BLaER1 treated with 17β-estradiol and CSF1 and Interleukin-3, amounts not matched to agents 10 nM and 100 nM (cell line): Measurements from ENCODE around the gene TAF7L.
A peak's percentile ranks its signal among the peaks of the same experiment; 100 is the strongest.

Experiments
- H3K27ac ChIP-seq, 11 experiments: shearing (Covaris generic); formaldehyde crosslinking; 2 replicates each; pipeline ENCODE4 v1.8.1; 2022
- H3K27me3 ChIP-seq, 11 experiments: shearing (Covaris generic); formaldehyde crosslinking; 2 replicates each; pipeline ENCODE4 v1.8.1; 2022
- H3K36me3 ChIP-seq, 11 experiments: shearing (Covaris generic); formaldehyde crosslinking; 2 replicates each; pipeline ENCODE4 v1.8.1; 2022
- H3K4me1 ChIP-seq, 10 experiments: shearing (Covaris generic); formaldehyde crosslinking; 2 replicates each; pipeline ENCODE4 v1.8.1; 2022
- H3K4me2 ChIP-seq, 11 experiments: shearing (Covaris generic); formaldehyde crosslinking; 2 replicates each; pipeline ENCODE4 v1.8.1; 2022
- H3K4me3 ChIP-seq, 10 experiments: shearing (Covaris generic); formaldehyde crosslinking; 2 replicates each; pipeline ENCODE4 v1.8.1; 2022
- H3K9ac ChIP-seq, 11 experiments: shearing (Covaris generic); formaldehyde crosslinking; 2 replicates each; pipeline ENCODE4 v1.8.1; 2022
- H3K9me3 ChIP-seq, 11 experiments: shearing (Covaris generic); formaldehyde crosslinking; replicated peaks in 1 of 11; 2 replicates each; pipeline ENCODE4 v1.8.1; 2022
- H4K20me1 ChIP-seq, 11 experiments: shearing (Covaris generic); formaldehyde crosslinking; 2 replicates each; pipeline ENCODE4 v1.8.1; 2022
- Cebpa-rat ChIP-seq, 11 experiments: shearing (Covaris generic); IDR thresholded peaks; 2 replicates each; pipeline ENCODE4 v1.8.1; 2022

The TAF7L gene

GRCh38 chrX:101265869-101266428 lies 25.2 kb downstream of the TAF7L start:
- Histone ChIP-seq H3K4me1 (0 out of 20 replicates have a peak, but pooled peaks cover 0 to 5% (median 0%) of the 10 kb centered on the region in 10 experiments), H3K9me3 (no peaks in the 10 kb centered on the region), H3K9ac (no peak overlapping the region), H4K20me1 (no peaks in the 10 kb centered on the region), H3K4me2 (no peak overlapping the region), H3K27me3 (no peaks in the 10 kb centered on the region), H3K36me3 (no peaks in the 10 kb centered on the region), H3K27ac (no peak overlapping the region), H3K4me3 (no peak overlapping the region)
- TF ChIP-seq Cebpa-rat (IDR thresholded peaks at IDR 0.05) = no peak

- H3K4me1 ChIP-seq = 0 out of 20 replicates have a peak, but pooled peaks cover 0 to 5% (median 0%) of the 10 kb centered on the region in 10 experiments
- no peaks in the 10 kb centered on the region for H3K36me3 ChIP-seq
- no peak overlapping the region for H3K27ac ChIP-seq
- no peak overlapping the region for H3K9ac ChIP-seq
- no peak overlapping the region for H3K4me3 ChIP-seq
- TF ChIP-seq Cebpa-rat (IDR thresholded peaks at IDR 0.05) = no peak
- H3K27me3 ChIP-seq = no peaks in the 10 kb centered on the region
- no peaks in the 10 kb centered on the region for H3K9me3 ChIP-seq
- H3K4me2 ChIP-seq = no peak overlapping the region
- no peaks in the 10 kb centered on the region for H4K20me1 ChIP-seq
Observed at GRCh38 chrX:101263766-101264165, 27.4 kb downstream of the TAF7L start.

GRCh38 chrX:101262590-101262989 lies 28.5 kb downstream of the TAF7L start:
- no peak overlapping the region for H3K4me3 ChIP-seq
- H3K4me1 ChIP-seq = peaks cover 0 to 9% (median 0%) of the 10 kb centered on the region in 10 experiments; a peak in 4 of 20 replicates
- no peaks in the 10 kb centered on the region for H3K9me3 ChIP-seq
- H3K27me3 ChIP-seq = no peaks in the 10 kb centered on the region
- no peak overlapping the region for H3K4me2 ChIP-seq
- no peaks in the 10 kb centered on the region for H3K36me3 ChIP-seq
- no peak overlapping the region for H3K27ac ChIP-seq
- H4K20me1 ChIP-seq = no peaks in the 10 kb centered on the region
- no peak for TF ChIP-seq Cebpa-rat (IDR thresholded peaks at IDR 0.05)
- no peak overlapping the region for H3K9ac ChIP-seq

- Histone ChIP-seq H3K4me2 (no peak overlapping the region), H3K4me1 (peaks cover 0 to 10% (median 0%) of the 10 kb centered on the region in 10 experiments; a peak in 4 of 20 replicates), H4K20me1 (no peaks in the 10 kb centered on the region), H3K9ac (no peak overlapping the region), H3K4me3 (no peak overlapping the region), H3K9me3 (no peaks in the 10 kb centered on the region), H3K27ac (no peak overlapping the region), H3K27me3 (no peaks in the 10 kb centered on the region), H3K36me3 (no peaks in the 10 kb centered on the region)
- TF ChIP-seq Cebpa-rat (IDR thresholded peaks at IDR 0.05) = no peak
Observed at GRCh38 chrX:101260435-101260834, 30.7 kb downstream of the TAF7L start.

- H3K4me3 ChIP-seq = no peak overlapping the region
- no peak for TF ChIP-seq Cebpa-rat (IDR thresholded peaks at IDR 0.05)
- H3K9me3 ChIP-seq = no peaks in the 10 kb centered on the region
- no peak overlapping the region for H3K9ac ChIP-seq
- H3K27me3 ChIP-seq = no peaks in the 10 kb centered on the region
- no peak overlapping the region for H3K4me2 ChIP-seq
- no peak overlapping the region for H3K27ac ChIP-seq
- no peaks in the 10 kb centered on the region for H4K20me1 ChIP-seq
- peaks cover 0 to 6% (median 0%) of the 10 kb centered on the region in 10 experiments; a peak in 4 of 20 replicates for H3K4me1 ChIP-seq
- H3K36me3 ChIP-seq = no peaks in the 10 kb centered on the region
Observed at GRCh38 chrX:101258259-101258581, 32.9 kb downstream of the TAF7L start.

- Histone ChIP-seq H3K9ac (no peak overlapping the region), H3K4me2 (0 out of 22 replicates have a peak overlapping the region, but pooled peaks of 1 of the 11 experiments have one; percentile 14), H3K9me3 (no peaks in the 10 kb centered on the region), H3K27ac (no peak overlapping the region), H3K27me3 (no peaks in the 10 kb centered on the region), H3K4me1 (peaks cover 0 to 6% (median 0%) of the 10 kb centered on the region in 10 experiments; a peak in 4 of 20 replicates), H4K20me1 (no peaks in the 10 kb centered on the region), H3K36me3 (no peaks in the 10 kb centered on the region), H3K4me3 (no peak overlapping the region)
- no peak for TF ChIP-seq Cebpa-rat (IDR thresholded peaks at IDR 0.05)
Observed at GRCh38 chrX:101257448-101258258, 33.5 kb downstream of the TAF7L start.

GRCh38 chrX:101252634-101253033 lies 38.5 kb downstream of the TAF7L start:
- H3K9me3 ChIP-seq = no peaks in the 10 kb centered on the region
- no peak overlapping the region for H3K27ac ChIP-seq
- no peaks in the 10 kb centered on the region for H3K36me3 ChIP-seq
- H3K9ac ChIP-seq = no peak overlapping the region
- TF ChIP-seq Cebpa-rat (IDR thresholded peaks at IDR 0.05) = no peak
- no peaks in the 10 kb centered on the region for H4K20me1 ChIP-seq
- H3K27me3 ChIP-seq = no peaks in the 10 kb centered on the region
- no peak overlapping the region for H3K4me3 ChIP-seq
- peaks cover 0 to 4% (median 0%) of the 10 kb centered on the region in 10 experiments; a peak in 4 of 20 replicates for H3K4me1 ChIP-seq
- no peak overlapping the region for H3K4me2 ChIP-seq

- Histone ChIP-seq H3K4me1 (no peaks in the 10 kb centered on the region), H3K4me3 (no peak overlapping the region), H3K9ac (no peak overlapping the region), H3K36me3 (no peaks in the 10 kb centered on the region; a peak in 1 of 22 replicates), H3K9me3 (no peaks in the 10 kb centered on the region), H4K20me1 (no peaks in the 10 kb centered on the region), H3K4me2 (no peak overlapping the region), H3K27ac (no peak overlapping the region), H3K27me3 (no peaks in the 10 kb centered on the region)
- TF ChIP-seq Cebpa-rat (IDR thresholded peaks at IDR 0.05) = no peak
Observed at GRCh38 chrX:101241531-101241930, 49.6 kb downstream of the TAF7L start.

GRCh38 chrX:101237041-101237440 lies 54.1 kb downstream of the TAF7L start:
- Histone ChIP-seq H3K27ac (no peak overlapping the region), H3K27me3 (no peaks in the 10 kb centered on the region), H4K20me1 (no peaks in the 10 kb centered on the region), H3K36me3 (no peaks in the 10 kb centered on the region; a peak in 1 of 22 replicates), H3K4me2 (no peak overlapping the region), H3K9ac (no peak overlapping the region), H3K4me3 (no peak overlapping the region), H3K9me3 (no peaks in the 10 kb centered on the region), H3K4me1 (no peaks in the 10 kb centered on the region)
- no peak for TF ChIP-seq Cebpa-rat (IDR thresholded peaks at IDR 0.05)

GRCh38 chrX:101232316-101232715 lies 58.8 kb downstream of the TAF7L start:
- no peak overlapping the region for H3K9ac ChIP-seq

More at GRCh38 chrX:101232316-101232715, 58.8 kb downstream of the TAF7L start:
- no peaks in the 10 kb centered on the region for H3K9me3 ChIP-seq
- no peaks in the 10 kb centered on the region for H3K36me3 ChIP-seq
- no peaks in the 10 kb centered on the region for H4K20me1 ChIP-seq
- no peaks in the 10 kb centered on the region for H3K27me3 ChIP-seq
- TF ChIP-seq Cebpa-rat (IDR thresholded peaks at IDR 0.05) = no peak
- no peak overlapping the region for H3K4me3 ChIP-seq
- no peak overlapping the region for H3K27ac ChIP-seq
- no peaks in the 10 kb centered on the region for H3K4me1 ChIP-seq
- no peak overlapping the region for H3K4me2 ChIP-seq
